Liver (tissue), 3 donors: Measurements from ENCODE around the gene CARD11.

Experiments used
- FOXA1 ChIP-seq: IDR thresholded peaks from 2 replicates; pipeline ENCODE4 v1.6.1; 2016; ENCODE audit warnings: antibody characterized with exemption
- RAD21 ChIP-seq, 2 donors: IDR thresholded peaks; 2 replicates each; pipeline ENCODE4 v1.6.1; 2016; ENCODE audit warnings: antibody characterized with exemption in 2 of 2, mild to moderate bottlenecking in 2 of 2
- SP1 ChIP-seq: IDR thresholded peaks from 2 replicates; pipeline ENCODE4 v1.6.1; 2018; ENCODE audit warnings: antibody characterized with exemption, mild to moderate bottlenecking
- TAF1 ChIP-seq: conservative IDR thresholded peaks from 2 replicates; pipeline ENCODE4 v1.6.1; 2016; ENCODE audit warnings: antibody characterized with exemption, mild to moderate bottlenecking
- YY1 ChIP-seq: IDR thresholded peaks from 2 replicates; pipeline ENCODE4 v1.6.1; 2016; ENCODE audit warnings: antibody characterized with exemption, mild to moderate bottlenecking
- TF ChIP-seq, protein P1 (sequence below): fragments of 150-350 bp; IDR thresholded peaks from 2 replicates; pipeline ENCODE4 v1.5.1; 2017; ENCODE audit warnings: improper control_type of control experiment, low read depth, low read length; ENCODE audit not compliant: missing input control
- TF ChIP-seq, protein P2 (sequence below): IDR thresholded peaks from 2 replicates; pipeline ENCODE4 v1.6.1; 2016; ENCODE audit warnings: antibody characterized with exemption
- donor health status: healthy.
- donor health status: healthy.

DNA sequence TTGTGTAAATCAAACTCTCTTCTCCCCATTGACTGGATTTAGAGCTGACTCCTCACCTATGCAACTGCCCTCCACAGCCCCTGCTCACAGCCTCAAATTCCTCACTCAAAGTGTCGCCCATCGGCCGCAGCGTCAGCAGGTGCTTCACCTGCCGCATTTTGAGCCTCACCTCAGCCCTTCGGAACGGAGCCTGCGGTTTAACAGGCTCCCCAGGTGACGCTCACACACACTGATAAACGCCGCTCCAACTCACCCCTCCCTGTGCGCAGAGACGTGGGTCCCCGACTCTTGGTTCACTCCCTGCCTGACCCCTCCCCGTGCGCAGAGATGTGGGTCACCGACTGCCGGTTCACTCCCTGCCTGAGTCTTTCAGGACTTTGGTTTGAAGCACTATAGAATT is 57.1 kb downstream of the CARD11 start:
- TF ChIP-seq, protein P1, sequence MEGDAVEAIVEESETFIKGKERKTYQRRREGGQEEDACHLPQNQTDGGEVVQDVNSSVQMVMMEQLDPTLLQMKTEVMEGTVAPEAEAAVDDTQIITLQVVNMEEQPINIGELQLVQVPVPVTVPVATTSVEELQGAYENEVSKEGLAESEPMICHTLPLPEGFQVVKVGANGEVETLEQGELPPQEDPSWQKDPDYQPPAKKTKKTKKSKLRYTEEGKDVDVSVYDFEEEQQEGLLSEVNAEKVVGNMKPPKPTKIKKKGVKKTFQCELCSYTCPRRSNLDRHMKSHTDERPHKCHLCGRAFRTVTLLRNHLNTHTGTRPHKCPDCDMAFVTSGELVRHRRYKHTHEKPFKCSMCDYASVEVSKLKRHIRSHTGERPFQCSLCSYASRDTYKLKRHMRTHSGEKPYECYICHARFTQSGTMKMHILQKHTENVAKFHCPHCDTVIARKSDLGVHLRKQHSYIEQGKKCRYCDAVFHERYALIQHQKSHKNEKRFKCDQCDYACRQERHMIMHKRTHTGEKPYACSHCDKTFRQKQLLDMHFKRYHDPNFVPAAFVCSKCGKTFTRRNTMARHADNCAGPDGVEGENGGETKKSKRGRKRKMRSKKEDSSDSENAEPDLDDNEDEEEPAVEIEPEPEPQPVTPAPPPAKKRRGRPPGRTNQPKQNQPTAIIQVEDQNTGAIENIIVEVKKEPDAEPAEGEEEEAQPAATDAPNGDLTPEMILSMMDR: no peak
- TF ChIP-seq YY1: no peak
- no peak for TF ChIP-seq RAD21 (IDR thresholded peaks at IDR 0.05)
- TF ChIP-seq TAF1: no peak
- no peak for TF ChIP-seq FOXA1
- TF ChIP-seq SP1: no peak
- TF ChIP-seq, protein P2, sequence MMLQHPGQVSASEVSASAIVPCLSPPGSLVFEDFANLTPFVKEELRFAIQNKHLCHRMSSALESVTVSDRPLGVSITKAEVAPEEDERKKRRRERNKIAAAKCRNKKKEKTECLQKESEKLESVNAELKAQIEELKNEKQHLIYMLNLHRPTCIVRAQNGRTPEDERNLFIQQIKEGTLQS: no peak
